MV-4-11 (cell line): ENCODE measurements around the gene PCBD2.
"Not testable (repeated sequence)": the region's sequence is repeated elsewhere in the genome, so short reads cannot be mapped to it uniquely, and the experiment has no call there.

Source experiments
- DNase-seq: peaks from one replicate; lab custom pipeline; 2025; lab: John Stamatoyannopoulos, UW

PCBD2 gene

DNA sequence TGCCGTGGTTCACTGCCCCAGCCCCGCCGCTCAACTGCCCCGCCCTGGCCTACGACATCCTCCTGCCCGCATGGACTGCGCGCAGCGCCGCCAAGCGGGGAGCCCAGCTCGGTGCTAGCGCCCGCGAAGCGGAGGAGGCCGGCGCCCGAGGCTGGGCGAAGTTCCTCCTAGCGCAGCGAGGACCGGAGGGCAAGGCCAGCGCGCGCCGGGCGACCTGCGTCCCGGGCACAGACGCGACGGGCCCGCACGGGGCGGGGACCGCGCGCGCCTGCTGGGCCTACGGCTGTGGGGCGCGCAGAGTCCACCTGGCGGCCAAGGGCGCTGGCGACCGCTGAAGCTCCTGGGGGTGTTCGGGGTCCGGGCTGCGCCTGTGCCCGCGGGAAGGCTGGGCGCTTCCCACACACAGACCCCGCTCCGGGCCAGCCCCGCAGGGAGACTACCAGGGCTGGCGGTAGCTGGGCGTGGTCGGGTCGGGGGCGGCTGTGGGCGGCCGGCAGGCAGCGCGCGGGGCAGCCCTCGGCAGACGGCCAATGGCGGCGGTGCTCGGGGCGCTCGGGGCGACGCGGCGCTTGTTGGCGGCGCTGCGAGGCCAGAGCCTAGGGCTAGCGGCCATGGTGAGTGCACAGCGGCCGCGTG, at the start of gene PCBD2:
Gene PCBD2, plus strand, starts transcription at position 522 of the 636 bp plus-strand sequence. Its CDS starts 9 bp downstream, at position 531.
- peak; percentile 85 for DNase-seq

DNA sequence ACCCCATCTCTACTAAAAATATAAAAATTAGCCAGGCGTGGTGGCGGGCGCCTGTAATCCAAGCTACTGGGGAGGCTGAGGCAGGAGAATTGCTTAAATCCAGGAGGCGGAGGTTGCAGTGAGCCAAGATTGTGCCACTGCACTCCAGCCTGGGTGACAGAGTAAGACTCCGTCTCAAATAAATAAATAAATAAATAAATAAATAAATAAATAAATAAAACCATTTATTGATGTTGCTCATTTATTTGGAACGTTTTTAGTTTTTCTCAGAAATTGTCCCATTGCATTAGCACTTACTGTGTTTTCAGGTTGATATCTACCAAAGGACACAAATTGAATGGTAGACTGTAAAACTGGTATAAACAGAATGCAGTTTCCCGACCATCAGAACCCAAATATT, 48.5 kb upstream of the PCBD2 start:
- DNase-seq: not testable (repeated sequence)

DNA sequence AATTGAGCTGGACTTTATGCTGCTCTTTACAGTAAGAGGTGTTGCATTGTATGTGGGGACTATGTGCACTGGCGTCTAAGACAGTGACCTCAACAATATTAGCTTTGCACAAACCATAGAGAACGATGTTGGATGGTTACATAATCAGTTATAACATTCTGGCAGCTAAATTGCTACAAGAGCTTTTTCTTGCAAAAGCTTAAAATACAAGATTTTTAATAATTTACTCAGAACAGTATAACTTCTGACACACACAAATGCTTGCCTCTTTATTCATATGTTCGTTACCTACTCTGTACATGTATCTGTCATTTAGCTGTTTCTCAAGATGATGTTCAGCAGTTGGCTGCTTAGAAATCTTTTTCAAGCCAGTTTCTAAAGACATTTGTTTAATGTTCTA, 47.5 kb upstream of the PCBD2 start:
- DNase-seq: no peak

DNA sequence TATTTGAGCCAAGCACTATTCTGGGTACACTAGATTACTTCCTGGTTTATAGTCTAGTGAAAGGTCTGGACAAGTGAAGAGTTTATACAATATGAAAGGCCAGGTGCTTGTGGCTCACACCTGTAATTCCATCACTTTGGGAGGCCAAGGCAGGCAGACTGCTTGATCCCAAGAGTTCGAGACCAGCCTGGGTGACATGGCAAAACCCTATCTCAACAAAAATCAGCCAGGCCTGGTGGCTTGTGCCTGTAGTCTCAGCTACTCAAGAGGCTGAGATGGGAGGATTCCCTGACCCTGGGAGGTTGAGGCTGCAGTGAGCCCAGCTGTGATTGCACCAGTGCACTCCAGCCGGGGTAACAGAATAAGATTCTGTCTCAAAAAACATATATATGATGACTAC, 40.2 kb upstream of the PCBD2 start:
- no peak for DNase-seq

DNA sequence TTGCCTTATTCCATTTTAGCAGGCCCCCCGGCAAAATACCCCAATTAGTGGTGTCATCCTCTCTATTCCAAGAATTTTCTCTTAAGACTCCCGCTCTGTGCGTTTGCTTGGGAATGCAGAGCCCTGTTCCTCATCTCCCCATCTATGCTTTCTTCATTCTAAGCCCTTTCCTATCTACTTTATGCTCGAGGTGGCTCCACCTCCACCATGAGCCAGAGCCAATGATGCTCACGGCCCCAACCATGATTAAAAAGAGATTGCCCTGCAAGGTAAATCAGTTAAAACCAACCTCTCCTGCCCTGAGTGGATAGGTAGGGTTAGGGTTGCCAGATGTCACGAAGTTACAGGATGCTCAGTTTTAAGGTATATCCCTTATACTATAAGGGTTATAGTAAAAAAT, 31.4 kb upstream of the PCBD2 start:
- DNase-seq: no peak

DNA sequence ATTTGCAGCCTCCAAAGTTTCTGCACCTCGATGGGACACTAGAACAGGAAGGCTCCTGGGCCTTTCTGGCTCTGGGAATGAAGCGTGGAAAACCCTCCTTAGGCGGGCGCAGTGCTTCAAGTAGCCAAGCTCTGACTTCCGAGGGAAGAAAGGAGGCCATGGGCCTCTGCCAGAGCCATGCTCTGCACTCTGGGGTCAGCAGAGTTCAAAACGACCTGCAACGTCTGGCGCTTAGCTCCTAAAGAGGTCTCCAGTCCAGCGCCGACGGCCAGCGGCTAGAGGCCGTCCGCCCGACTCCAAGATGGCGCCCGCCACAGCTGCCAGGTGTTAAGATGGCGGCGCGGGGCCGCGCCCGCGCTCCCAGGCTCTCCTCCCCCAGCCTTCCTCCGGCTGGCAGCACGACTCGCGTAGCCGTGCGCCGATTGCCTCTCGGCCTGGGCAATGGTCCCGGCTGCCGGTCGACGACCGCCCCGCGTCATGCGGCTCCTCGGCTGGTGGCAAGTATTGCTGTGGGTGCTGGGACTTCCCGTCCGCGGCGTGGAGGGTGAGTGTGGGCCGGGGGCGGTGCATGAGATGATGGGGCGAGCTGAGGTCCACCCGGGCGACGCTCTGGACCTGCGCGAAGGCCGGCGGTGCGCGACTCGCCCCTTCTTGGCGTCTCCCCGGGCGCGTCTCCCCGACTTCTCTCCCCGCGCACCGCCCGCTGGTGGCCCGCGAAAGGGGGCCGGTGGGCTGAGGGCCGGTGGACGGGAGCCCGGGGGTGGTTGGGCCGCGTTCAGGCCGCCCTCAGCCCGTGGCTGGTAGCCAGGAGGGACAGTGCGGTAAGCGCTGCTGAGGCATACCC, 30.7 kb upstream of the PCBD2 start, which contains the start of gene TXNDC15:
Gene TXNDC15, plus strand, starts transcription at position 385 of the 844 bp plus-strand sequence. Its CDS starts 57 bp downstream, at position 442.
- peak; percentile 70 for DNase-seq

DNA sequence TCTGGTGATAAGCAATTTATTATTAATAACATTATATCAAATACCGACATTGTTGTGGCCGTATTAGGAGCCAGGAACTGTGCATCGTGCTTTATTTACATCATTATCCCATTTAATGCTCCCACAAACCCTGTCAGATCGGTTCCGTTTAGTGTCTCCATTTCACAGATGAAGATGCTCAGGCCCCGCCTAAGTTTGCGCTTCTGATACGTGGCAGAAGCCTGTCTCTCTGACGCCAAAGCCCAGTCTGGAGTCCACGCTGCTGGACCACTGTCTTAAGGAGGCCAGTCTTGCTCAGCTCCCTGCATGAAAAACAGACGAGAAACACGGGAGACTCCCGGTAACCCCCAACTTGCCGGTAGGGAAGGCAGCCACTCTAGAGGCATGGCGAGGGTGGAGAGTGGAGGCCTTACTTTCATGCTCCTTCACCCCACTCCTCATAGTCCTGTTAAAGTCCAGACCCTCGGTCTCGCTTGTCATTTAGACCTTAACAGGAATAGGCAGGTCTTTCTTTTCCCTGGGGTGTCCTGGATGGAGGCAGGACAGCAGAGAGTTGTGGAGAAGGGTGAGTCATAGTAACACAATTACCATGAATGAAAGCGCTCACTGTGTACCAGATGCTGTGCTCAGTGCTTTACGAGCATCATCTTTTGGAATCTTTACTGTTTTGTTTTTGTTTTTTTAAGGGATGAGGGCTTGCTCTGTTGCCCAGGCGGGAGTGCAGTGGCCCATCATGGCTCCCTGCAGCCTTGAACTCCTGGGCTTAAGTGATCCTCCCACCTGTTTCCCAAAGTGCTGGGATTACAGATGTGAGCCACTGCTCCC, 29.9 kb upstream of the PCBD2 start:
- DNase-seq: peak; percentile 8

DNA sequence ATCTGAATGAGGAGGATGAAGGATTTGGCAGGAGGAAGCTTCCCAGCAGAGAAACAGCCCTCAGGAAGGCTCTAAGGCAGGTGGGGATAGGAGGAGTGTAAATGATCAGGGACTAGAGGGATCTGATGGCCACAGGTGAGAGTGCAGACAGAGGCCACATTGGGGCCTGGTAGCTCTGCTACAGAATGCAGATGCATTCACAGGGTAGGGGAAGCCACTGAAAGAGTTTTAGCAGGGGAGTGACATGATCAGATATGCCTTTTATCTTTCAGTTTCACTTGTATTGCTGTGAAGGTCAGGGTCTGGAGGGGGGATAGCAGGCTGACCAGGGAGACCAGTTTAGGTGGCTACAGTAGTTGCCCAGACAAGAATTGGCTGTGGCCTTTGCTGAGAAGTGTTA, 27.8 kb upstream of the PCBD2 start:
- DNase-seq: no peak

DNA sequence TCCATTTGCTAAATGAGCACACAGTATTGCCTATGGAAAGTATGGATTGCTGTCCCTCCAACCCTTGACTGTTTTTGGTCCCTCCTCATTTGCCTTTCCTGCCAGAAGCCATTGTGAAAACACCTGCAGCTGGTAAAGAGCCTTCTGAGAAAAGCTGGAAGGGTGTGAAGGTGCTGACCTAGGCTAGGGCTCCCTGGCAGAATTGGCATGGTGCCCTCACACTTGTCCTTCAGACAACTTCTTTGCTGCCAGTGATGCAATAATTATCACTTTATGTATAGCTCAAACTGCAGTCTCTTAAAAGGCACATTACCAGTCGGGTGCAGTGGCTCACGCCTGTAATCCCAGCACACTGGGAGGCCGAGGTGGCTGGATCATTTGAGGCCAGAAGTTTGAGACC, 26.5 kb upstream of the PCBD2 start:
- no peak for DNase-seq

DNA sequence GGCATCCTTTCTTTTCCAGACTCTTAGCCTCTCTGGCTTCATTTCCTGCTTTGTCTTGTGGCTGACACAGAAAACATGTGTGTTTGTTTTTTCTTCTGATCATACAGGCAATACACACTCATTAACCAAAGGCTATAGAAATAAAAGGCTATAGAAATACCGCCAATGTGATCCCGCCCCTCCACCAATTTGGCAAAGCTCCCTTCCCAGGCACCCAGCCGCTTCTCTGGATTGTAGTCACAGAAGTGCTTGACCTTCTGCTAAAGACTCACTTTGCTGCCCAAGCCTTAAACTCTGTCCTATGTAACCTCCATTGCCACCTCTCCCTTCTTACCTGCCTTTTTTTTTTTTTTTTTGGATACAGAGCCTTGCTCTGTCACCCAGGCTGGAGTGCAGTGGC, 25.5 kb upstream of the PCBD2 start:
- no peak for DNase-seq

DNA sequence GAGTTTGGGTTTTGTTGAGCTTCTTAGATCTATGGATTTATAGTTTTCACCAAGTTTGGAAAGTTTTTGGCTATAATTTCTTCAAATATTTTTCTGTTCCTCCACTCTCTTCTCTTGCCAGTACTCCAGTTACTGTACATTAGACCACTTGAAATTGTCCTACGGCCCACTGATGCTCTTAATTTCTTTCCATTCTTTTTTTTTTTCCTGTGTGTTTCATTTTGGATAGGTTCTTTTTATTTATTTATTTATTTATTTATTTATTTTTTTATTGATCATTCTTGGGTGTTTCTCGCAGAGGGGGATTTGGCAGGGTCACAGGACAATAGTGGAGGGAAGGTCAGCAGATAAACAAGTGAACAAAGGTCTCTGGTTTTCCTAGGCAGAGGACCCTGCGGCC, 24.0 kb upstream of the PCBD2 start:
- DNase-seq: not testable (repeated sequence)

DNA sequence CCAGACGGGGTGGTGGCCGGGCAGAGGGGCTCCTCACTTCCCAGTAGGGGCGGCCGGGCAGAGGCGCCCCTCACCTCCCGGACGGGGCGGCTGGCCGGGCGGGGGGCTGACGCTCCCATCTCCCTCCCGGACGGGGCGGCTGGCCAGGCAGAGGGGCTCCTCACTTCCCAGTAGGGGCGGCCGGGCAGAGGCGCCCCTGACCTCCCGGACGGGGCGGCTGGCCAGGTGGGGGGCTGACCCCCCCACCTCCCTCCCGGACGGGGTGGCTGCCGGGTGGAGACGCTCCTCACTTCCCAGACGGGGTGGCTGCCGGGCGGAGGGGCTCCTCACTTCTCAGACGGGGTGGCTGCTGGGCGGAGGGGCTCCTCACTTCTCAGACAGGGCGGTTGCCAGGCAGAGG, 23.2 kb upstream of the PCBD2 start:
- not testable (repeated sequence) for DNase-seq

DNA sequence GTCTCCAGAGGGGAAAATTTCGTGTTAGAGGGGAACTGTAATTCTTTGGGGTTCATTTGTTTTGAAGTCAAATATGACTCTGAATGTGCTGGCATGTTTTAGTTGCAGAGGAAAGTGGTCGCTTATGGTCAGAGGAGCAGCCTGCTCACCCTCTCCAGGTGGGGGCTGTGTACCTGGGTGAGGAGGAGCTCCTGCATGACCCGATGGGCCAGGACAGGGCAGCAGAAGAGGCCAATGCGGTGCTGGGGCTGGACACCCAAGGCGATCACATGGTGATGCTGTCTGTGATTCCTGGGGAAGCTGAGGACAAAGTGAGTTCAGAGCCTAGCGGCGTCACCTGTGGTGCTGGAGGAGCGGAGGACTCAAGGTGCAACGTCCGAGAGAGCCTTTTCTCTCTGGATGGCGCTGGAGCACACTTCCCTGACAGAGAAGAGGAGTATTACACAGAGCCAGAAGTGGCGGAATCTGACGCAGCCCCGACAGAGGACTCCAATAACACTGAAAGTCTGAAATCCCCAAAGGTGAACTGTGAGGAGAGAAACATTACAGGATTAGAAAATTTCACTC, 17.3 kb upstream of the PCBD2 start:
- no peak for DNase-seq

DNA sequence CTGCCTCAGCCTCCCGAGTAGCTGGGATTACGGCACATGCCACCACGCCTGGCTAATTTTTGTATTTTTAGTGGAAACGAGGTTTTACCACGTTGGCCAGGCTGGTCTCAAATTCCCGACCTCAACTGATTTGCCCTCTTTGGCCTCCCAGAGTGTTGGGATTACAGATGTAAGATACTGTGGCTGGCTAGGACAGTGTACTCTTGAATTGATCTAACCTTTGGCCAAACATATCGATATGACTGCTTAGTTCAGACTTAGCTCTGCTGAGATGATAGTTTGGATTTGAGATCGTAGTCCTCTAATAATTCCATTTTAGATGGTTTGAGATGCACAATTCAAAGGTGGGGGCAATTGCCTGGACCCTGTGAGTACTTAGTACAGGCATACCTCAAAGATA, 15.6 kb upstream of the PCBD2 start:
- no peak for DNase-seq

DNA sequence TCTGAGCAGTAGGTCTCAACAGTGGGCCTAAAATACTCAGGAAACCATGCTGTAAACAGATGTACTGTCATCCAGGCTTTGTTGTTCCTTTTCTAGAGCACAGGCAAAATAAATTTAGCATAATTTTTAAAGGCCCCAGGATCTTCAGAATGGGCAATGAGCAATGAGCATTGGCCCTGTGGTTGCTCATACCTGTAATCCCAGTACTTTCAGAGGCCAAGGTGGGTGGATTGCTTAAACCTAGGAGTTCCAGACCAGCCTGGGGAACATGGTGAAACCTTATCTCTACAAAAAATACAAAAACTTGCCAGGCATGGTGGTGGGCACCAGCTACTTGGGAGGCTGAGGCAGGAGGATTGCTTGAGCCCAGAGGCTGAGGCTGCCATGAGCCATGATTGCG, 13.5 kb upstream of the PCBD2 start:
- DNase-seq: no peak

DNA sequence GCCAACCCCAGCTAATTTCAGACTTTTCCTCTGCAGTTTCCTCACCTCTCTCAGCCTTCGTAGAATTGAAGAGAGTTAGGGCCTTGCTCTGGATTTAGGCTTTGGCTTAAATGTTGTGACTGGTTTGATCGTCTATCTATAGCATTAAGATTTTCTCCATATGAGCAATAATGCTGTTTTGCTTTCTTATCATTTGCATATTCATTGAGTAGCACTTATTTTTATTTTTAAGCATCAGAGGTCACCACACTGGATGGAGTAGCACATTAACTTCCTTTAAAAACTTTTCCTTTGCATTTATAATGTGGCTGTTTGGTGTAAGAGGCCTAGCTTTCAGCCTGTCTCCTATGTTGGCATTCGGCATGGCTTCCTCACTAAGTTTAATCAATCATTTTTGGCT, 12.6 kb upstream of the PCBD2 start:
- no peak for DNase-seq

DNA sequence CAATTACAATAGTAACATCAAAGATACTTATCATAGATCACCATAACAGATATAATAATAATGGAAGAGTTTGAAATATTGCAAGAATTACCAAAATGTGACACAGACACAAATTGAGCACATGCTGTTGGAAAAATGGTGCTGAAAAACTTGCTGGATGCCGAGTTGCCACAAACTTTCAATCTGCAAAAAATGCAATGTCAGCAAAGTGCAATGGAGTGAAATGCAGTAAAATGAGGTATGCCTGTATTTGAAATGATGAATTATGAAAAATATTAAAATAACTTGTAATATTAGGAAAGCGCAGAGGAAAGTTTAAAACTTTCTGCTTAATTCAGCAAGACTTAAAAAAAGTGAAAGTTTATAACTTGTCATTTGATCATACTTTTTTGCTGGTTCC, 12.0 kb upstream of the PCBD2 start:
- DNase-seq: no peak

DNA sequence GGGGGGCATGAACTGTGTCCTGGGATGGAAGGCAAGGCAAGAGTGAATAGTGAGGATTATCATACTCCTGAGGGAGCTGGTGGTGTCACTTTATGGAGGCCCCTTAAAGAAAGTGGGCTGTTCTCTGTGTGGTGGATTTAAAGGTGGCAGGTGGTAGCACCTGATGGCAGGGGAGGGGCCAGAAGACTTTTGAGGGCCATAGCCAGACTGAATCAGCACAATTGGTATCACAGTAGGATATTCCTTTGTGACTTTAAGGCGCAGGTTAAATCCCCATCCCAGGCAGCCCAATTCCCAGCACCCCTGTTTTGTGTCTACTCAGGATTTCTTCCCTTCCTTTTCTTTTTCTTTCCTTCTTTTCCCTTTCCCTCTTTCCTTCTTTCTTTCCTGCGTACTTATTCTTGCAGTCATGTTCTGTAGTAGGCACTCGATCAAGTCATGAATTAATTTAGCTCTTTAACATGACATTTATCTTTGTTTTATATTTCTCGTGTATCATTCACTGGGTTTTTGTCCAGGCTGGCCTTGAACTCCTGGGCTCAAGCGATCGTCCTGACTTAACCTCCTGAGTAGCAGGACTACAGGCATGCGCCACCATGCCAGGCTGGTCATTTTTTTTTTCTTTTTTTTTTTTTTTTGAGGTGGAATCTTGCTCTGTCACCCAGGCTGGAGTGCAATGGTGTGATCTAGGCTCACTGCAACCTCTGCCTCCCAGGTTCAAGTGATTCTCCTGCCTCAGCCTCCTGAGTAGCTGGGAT, 11.0 kb upstream of the PCBD2 start:
- DNase-seq: no peak

DNA sequence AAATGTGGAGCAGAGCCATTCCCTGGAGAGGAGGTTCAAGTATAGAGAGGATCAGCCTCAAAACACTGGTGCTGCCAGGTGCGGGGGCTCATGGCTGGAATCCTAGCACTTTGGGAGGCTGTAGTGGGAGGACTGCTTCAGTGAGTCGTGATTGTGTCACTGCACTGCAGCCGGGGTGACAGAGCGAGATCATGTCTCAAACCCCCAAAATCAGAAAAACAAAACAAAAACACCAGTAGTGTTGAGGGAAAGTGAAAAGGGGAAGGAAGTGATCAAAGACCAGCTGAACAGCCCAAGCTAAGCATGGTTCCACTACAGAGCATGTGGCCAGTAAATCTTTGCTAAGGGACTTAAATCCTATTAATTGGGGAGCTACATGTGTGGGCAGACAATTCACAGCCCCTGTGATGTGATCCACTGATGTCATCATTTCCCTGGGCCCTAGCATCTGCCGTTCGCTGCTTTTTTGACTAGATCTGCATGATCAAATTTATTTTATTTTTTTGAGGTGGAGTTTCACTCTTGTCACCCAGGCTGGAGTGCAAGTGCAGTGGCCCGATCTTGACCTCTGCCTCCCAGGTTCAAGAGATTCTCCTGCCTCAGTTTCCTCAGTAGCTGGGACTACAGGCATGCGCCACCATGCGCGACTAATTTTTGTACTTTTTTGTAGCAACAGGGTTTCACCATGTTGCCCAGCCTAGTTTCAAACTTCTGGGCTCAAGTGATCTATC, 2.7 kb upstream of the PCBD2 start:
- peak; percentile 82 for DNase-seq

DNA sequence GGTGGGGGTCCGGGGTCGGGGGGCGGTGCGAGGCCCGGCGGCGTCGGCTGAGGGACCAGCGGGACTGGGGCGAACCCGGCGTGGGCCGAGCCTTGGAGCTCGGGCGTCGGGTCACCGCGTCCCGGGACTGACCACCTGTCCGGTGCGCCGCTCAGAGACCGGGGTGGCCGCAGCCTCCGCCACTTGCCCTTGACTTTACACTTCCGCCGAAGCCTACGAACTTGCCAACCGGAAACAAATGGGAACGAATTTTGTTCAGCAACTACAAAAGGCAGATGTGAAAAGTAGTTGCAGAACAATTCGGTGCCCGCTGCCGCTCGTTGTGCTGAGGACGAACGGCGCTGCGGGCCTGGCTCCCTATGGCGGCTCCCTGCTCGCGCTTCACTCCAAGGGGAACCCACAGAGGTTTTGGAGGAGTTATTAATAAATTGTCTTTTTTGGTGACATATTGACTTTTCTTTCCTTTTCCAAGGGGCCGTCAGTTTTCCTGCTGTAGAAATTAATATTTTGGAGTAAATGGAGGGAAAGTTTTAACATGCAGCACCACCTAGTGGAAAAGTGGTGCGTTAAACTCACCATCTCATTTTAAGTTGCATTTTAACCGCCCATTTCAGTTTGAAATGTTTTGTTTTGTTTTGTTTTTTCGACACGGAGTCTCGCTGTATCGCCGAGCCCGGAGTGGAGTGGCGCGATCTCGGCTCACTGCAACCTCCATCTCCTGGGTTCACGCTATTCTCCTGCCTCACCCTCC, 490 bp downstream of the PCBD2 start:
- peak; percentile 65 for DNase-seq
